ENCODE data around the gene UBE2QL1.

UBE2QL1 gene

GRCh38 chr5:6527749-6528455 is 79.2 kb downstream of the UBE2QL1 start:
- Mint-ChIP-seq H3K36me3 (no peaks in the 10 kb centered on the region), H3K4me3 (no peak overlapping the region), H3K4me1 (no peaks in the 10 kb centered on the region), H3K9me3 (peaks cover 3% of the 10 kb centered on the region), H3K27me3 (peaks cover 45% of the 10 kb centered on the region), H3K27ac (no peak overlapping the region)
- ATAC-seq = no peak

GRCh38 chr5:6535594-6535993 is 86.9 kb downstream of the UBE2QL1 start:
- no peaks in the 10 kb centered on the region for H3K4me1 Mint-ChIP-seq
- no peaks in the 10 kb centered on the region for H3K36me3 Mint-ChIP-seq
- no peak for ATAC-seq
- H3K9me3 Mint-ChIP-seq = peaks cover 5% of the 10 kb centered on the region
- H3K4me3 Mint-ChIP-seq = no peak overlapping the region
- H3K27ac Mint-ChIP-seq = no peak overlapping the region
- peaks cover 11% of the 10 kb centered on the region for H3K27me3 Mint-ChIP-seq

- H3K27me3 Mint-ChIP-seq = peaks cover 3% of the 10 kb centered on the region
Measured at GRCh38 chr5:6539060-6539459, 90.4 kb downstream of the UBE2QL1 start.

GRCh38 chr5:6540111-6540827 is 91.6 kb downstream of the UBE2QL1 start:
- H3K27ac Mint-ChIP-seq = no peak overlapping the region
- H3K9me3 Mint-ChIP-seq = peaks cover 5% of the 10 kb centered on the region
- ATAC-seq = no peak
- no peaks in the 10 kb centered on the region for H3K36me3 Mint-ChIP-seq
- H3K4me1 Mint-ChIP-seq = no peaks in the 10 kb centered on the region
- H3K27me3 Mint-ChIP-seq = peaks cover 9% of the 10 kb centered on the region
- H3K4me3 Mint-ChIP-seq = no peak overlapping the region

More at GRCh38 chr5:6539060-6539459, 90.4 kb downstream of the UBE2QL1 start:
- Mint-ChIP-seq H3K27ac (no peak overlapping the region), H3K36me3 (no peaks in the 10 kb centered on the region), H3K4me1 (no peaks in the 10 kb centered on the region), H3K4me3 (no peak overlapping the region), H3K9me3 (peaks cover 5% of the 10 kb centered on the region)
- no peak for ATAC-seq

GRCh38 chr5:6541256-6542013 is 92.8 kb downstream of the UBE2QL1 start:
- ATAC-seq = no peak
- Mint-ChIP-seq H3K4me1 (no peaks in the 10 kb centered on the region), H3K27ac (no peak overlapping the region), H3K4me3 (no peak overlapping the region), H3K36me3 (no peaks in the 10 kb centered on the region), H3K27me3 (peaks cover 13% of the 10 kb centered on the region), H3K9me3 (peaks cover 5% of the 10 kb centered on the region)

- H3K27ac Mint-ChIP-seq = no peak overlapping the region
Measured at GRCh38 chr5:6542421-6543345, 94.0 kb downstream of the UBE2QL1 start.

GRCh38 chr5:6543346-6543730 is 94.7 kb downstream of the UBE2QL1 start:
- Mint-ChIP-seq H3K36me3 (no peaks in the 10 kb centered on the region), H3K27me3 (peaks cover 25% of the 10 kb centered on the region), H3K4me3 (no peak overlapping the region), H3K9me3 (peaks cover 9% of the 10 kb centered on the region), H3K4me1 (peaks cover 4% of the 10 kb centered on the region), H3K27ac (no peak overlapping the region)
- ATAC-seq = no peak

More at GRCh38 chr5:6542421-6543345, 94.0 kb downstream of the UBE2QL1 start:
- Mint-ChIP-seq H3K9me3 (peaks cover 5% of the 10 kb centered on the region), H3K36me3 (no peaks in the 10 kb centered on the region), H3K4me1 (no peaks in the 10 kb centered on the region), H3K27me3 (peaks cover 25% of the 10 kb centered on the region), H3K4me3 (no peak overlapping the region)
- ATAC-seq = no peak

- H3K27ac Mint-ChIP-seq = no peak overlapping the region
- peaks cover 25% of the 10 kb centered on the region for H3K27me3 Mint-ChIP-seq
- peaks cover 8% of the 10 kb centered on the region for H3K9me3 Mint-ChIP-seq
- H3K4me1 Mint-ChIP-seq = peaks cover 6% of the 10 kb centered on the region
- no peaks in the 10 kb centered on the region for H3K36me3 Mint-ChIP-seq
- no peak overlapping the region for H3K4me3 Mint-ChIP-seq
- no peak for ATAC-seq
Measured at GRCh38 chr5:6543830-6544560, 95.3 kb downstream of the UBE2QL1 start.
